Type B pancreatic cell (in vitro differentiated cells): Measurements from ENCODE around the gene ZNF273. TPM values are rescaled to one million over a fixed set of nuclear protein-coding genes. Genes with fewer than 3 reads are reported as not detected.

ENCODE experiments used
- DNase-seq: peaks from one replicate; pipeline ENCODE4 v3.0.0; 2021; ENCODE audit warnings: mixed read lengths; ENCODE audit not compliant: unreplicated experiment; ENCODE audit errors: extremely low spot score
- H3K27ac Mint-ChIP-seq: 2 replicates; pipeline ENCODE4 v1.8.0; 2021; ENCODE audit warnings: mild to moderate bottlenecking, mixed read lengths
- H3K27me3 Mint-ChIP-seq: 2 replicates; pipeline ENCODE4 v1.8.0; 2021; ENCODE audit warnings: mixed read lengths
- H3K36me3 Mint-ChIP-seq: 2 replicates; pipeline ENCODE4 v1.8.0; 2021; ENCODE audit warnings: mixed read lengths
- H3K4me1 Mint-ChIP-seq: one replicate; pipeline ENCODE4 v1.8.0; 2021; ENCODE audit warnings: mixed read lengths; ENCODE audit not compliant: unreplicated experiment
- H3K4me3 Mint-ChIP-seq: 2 replicates; pipeline ENCODE4 v1.8.0; 2021; ENCODE audit warnings: mild to moderate bottlenecking, mixed read lengths
- H3K9me3 Mint-ChIP-seq: 2 replicates; pipeline ENCODE4 v1.8.0; 2021; ENCODE audit warnings: mixed read lengths
- total RNA-seq: library from RNA; stranded (reverse); gene quantifications from 2 replicates; pipeline ENCODE4 v1.2.1, GENCODE V29; 2021; ENCODE audit warnings: low replicate concordance
- TF ChIP-seq, protein P1 (sequence below): fragments of 200-600 bp; sonication (generic); conservative IDR thresholded peaks from 2 replicates; pipeline ENCODE4 v1.5.0; 2021; ENCODE audit warnings: antibody characterized with exemption, mild to moderate bottlenecking

Gene ZNF273
- total RNA-seq, 1 donor from 2014 or later, result 9.3 TPM

DNA sequence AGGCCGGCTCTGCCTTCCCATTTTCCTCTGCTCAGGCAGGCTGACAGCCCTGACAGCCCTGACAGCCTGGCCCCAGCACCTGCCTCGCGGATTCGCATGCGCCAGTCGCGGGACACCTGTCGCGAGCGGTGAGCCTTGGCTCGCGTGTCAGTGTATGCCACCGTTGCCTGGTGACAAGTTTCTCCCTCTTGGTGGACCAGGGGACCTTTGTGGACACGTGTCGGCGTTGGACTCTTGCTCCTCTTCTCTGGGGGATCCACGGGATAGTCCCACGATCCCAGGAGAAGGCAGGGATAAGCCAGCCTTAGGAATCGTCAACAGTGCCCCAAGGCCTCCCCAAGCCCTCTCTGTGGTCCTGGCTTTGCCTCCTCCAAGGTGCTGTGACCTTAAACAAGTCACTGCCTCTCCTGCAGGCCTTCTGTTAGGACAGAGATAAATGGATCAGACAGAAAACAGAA, 18.1 kb upstream of the ZNF273 start:
- Mint-ChIP-seq H3K9me3 (no peaks in the 10 kb centered on the region), H3K27me3 (peaks cover 42% of the 10 kb centered on the region), H3K4me3 (no peak overlapping the region), H3K4me1 (peaks cover 9% of the 10 kb centered on the region), H3K36me3 (no peaks in the 10 kb centered on the region), H3K27ac (no peak overlapping the region)
- peak; percentile 48 for DNase-seq
- TF ChIP-seq, protein P1, sequence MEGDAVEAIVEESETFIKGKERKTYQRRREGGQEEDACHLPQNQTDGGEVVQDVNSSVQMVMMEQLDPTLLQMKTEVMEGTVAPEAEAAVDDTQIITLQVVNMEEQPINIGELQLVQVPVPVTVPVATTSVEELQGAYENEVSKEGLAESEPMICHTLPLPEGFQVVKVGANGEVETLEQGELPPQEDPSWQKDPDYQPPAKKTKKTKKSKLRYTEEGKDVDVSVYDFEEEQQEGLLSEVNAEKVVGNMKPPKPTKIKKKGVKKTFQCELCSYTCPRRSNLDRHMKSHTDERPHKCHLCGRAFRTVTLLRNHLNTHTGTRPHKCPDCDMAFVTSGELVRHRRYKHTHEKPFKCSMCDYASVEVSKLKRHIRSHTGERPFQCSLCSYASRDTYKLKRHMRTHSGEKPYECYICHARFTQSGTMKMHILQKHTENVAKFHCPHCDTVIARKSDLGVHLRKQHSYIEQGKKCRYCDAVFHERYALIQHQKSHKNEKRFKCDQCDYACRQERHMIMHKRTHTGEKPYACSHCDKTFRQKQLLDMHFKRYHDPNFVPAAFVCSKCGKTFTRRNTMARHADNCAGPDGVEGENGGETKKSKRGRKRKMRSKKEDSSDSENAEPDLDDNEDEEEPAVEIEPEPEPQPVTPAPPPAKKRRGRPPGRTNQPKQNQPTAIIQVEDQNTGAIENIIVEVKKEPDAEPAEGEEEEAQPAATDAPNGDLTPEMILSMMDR, result no peak

DNA sequence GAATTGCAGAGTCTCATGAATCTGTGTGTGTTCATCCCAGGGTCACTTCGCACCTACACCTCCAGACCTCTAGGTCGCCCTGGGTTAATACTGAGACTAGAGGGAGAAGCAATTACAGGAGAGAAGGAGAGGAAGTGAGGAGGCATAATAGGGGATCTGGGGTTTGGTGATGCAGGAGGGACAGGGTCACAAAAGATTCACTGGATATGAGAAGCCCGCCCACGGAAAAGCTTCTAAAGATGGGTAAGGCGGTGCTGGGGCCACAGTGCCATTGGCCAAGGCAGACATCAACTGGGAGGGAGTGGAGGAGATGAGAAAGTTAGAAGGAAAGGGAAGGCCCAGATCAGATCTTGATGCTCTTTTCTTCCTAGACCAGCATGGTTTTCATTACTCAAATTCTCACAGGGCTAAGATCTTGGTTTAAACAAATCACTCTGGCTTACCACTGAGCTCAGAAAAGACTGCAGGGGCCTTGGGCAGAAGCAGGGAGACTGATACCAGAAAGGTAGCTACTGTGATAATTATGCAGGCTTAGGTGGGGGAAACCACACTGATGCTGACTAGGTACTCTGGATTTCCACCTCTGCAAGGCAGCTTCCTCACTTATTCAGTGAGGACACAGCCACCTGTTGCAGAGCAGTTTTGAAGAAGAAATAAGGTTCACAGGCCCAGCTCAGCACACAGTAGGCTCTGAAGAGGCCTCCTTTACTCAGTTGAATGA, 17.4 kb upstream of the ZNF273 start:
- peak; percentile 16 for DNase-seq
- no peak overlapping the region for H3K27ac Mint-ChIP-seq
- no peaks in the 10 kb centered on the region for H3K9me3 Mint-ChIP-seq
- peaks cover 9% of the 10 kb centered on the region for H3K4me1 Mint-ChIP-seq
- no peaks in the 10 kb centered on the region for H3K36me3 Mint-ChIP-seq
- TF ChIP-seq, protein P1, result no peak
- no peak overlapping the region for H3K4me3 Mint-ChIP-seq
- H3K27me3 Mint-ChIP-seq, result peaks cover 50% of the 10 kb centered on the region

DNA sequence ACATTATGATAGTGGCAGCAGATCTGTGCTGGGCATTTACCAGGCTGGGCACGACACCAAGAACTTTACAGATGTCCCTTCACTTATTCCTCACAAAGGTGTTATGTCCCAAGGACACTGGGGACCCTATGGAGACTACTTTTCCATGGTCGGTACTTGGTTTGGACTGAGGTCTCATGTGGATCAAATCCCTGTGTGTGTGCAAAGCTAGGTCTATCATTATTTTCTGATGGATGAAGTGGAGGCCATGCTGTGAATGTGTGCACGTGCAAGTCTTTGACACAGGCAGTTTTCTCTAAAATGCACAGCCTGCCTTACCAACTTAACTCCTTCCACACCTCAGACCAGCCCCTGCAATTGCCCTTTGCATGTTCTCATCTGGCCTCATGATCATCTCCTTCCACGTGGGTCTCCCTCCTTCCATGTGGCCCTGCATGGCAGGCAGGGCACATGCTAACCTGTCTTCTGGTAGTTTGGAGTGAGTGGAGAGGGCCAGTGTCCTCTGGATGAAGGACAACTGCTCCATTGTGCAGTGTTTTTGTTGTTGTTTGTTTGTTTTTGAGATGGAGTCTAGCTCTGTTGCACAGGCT, 16.0 kb upstream of the ZNF273 start:
- Mint-ChIP-seq H3K27ac (no peak overlapping the region), H3K4me3 (no peak overlapping the region), H3K4me1 (peaks cover 9% of the 10 kb centered on the region), H3K27me3 (peaks cover 64% of the 10 kb centered on the region), H3K9me3 (no peaks in the 10 kb centered on the region), H3K36me3 (no peaks in the 10 kb centered on the region)
- TF ChIP-seq, protein P1, result no peak
- peak; percentile 50 for DNase-seq

DNA sequence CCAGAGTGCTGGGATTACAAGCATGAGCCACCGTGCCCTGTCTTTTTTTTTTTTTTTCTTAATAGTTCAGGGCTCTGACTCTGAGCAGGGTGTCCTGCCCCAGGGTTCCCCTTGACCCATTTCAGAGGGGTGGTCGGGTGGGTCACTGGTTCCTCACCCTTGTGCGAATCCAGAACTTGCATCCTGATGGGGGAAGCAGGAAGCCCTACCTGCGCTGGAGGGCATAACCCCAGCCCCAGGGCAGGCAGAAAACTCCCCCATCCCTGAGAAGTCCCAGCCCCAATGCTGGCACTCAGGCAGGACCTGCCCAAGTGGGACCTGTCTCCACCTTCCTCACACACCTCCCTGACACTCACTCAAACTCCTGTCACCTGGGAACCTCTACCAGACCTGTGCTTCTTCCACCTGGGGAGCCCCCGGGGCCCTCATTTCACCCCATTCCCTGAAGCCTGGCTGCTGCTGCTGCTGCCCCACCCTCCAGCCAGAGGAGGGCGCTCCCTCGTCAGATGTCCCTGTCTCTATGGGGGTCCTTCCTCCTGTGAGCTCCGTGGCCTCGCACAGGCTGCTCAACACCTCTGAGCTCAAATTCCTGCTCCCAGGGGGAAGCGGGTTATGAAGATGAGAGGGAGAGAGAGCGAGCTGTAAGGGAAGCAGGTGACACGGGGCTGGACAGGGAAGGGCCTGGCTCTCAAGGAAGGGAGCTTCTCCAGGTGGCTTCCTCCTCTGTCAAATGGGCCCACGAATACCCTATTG, 15.1 kb upstream of the ZNF273 start:
- TF ChIP-seq, protein P1, result peak; percentile 56
- no peaks in the 10 kb centered on the region for H3K36me3 Mint-ChIP-seq
- H3K4me3 Mint-ChIP-seq, result peak overlapping the region; percentile 89
- peaks cover 72% of the 10 kb centered on the region for H3K27me3 Mint-ChIP-seq
- no peak overlapping the region for H3K27ac Mint-ChIP-seq
- peaks cover 9% of the 10 kb centered on the region for H3K4me1 Mint-ChIP-seq
- no peaks in the 10 kb centered on the region for H3K9me3 Mint-ChIP-seq
- peak; percentile 59 for DNase-seq

DNA sequence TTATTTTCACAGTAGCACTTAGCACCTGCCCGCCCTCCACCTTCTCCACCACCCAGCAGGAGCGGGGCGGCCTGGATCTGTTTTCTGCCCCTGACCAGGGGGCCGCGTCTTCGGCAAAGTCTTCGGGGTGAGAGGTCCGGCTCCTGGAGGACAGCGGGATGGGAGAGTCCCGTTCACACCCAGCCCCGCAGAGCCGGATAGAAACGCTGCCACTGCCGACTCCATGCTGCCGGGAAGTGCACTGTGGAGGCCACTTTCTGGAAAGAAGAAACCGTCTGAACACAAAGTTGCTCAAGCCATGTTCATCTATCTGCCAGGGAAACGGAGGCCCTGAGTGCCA, 14.5 kb upstream of the ZNF273 start:
- TF ChIP-seq, protein P1, result no peak
- H3K36me3 Mint-ChIP-seq, result no peaks in the 10 kb centered on the region
- H3K27me3 Mint-ChIP-seq, result peaks cover 76% of the 10 kb centered on the region
- peak overlapping the region; percentile 89 for H3K4me3 Mint-ChIP-seq
- H3K4me1 Mint-ChIP-seq, result peaks cover 9% of the 10 kb centered on the region
- no peak overlapping the region for H3K27ac Mint-ChIP-seq
- H3K9me3 Mint-ChIP-seq, result no peaks in the 10 kb centered on the region
- DNase-seq, result peak; percentile 61
